Colonic mucosa (tissue), 4 donors: ENCODE measurements around the gene TMEM221. TPM values are rescaled to one million over a fixed set of nuclear protein-coding genes. Genes with fewer than 3 reads are reported as not detected.
A peak's percentile ranks its signal among the peaks of the same experiment; 100 is the strongest.

Source experiments
- DNase-seq: peaks from one replicate; pipeline ENCODE4 v3.0.0-alpha.2; 2020
- H3K27ac ChIP-seq: fragments of 200-600 bp; one replicate; pipeline ENCODE4 v1.8.0; 2021
- H3K27me3 ChIP-seq: fragments of 200-600 bp; one replicate; pipeline ENCODE4 v1.8.0; 2021
- H3K36me3 ChIP-seq: fragments of 200-600 bp; one replicate; pipeline ENCODE4 v1.8.0; 2021
- H3K4me1 ChIP-seq: fragments of 200-600 bp; one replicate; pipeline ENCODE4 v1.8.0; 2021; ENCODE audit warnings: mild to moderate bottlenecking
- H3K4me3 ChIP-seq: fragments of 200-600 bp; one replicate; pipeline ENCODE4 v1.8.0; 2021
- H3K9ac ChIP-seq, 2 donors: one replicate each; pipeline ENCODE4 v1.7.0; 2013; ENCODE audit warnings: control low read depth in 2 of 2, low read depth in 2 of 2, low read length in 2 of 2
- H3K9me3 ChIP-seq: fragments of 200-600 bp; one replicate; pipeline ENCODE4 v1.8.0; 2021
- intact Hi-C: fragments of 100-400 bp; cut with DNase I; formaldehyde crosslinking; loops from one replicate; pipeline ENCODE4 v1.14.1; 2022
- total RNA-seq, 2 donors: library from RNA; stranded (reverse); fragmentation: NEBNext Ultra II Directional in 1 of 2; extraction: Animal tissue kit (Norgen Biotek cat#: 25700) in 1 of 2; gene quantifications; one replicate each; pipeline ENCODE4 v1.2.1, GENCODE V29; 2021
- TF ChIP-seq, protein P1 (sequence below): fragments of 200-600 bp; IDR thresholded peaks from one replicate; pipeline ENCODE4 v1.8.0; 2022; ENCODE audit warnings: antibody characterized with exemption, mild to moderate bottlenecking
- donor health status: healthy.
- donor health status: DM: no; HTN: no; CAD: no.
- donor health status: DM: no; HTN: no; CAD: no.

TMEM221 gene
- total RNA-seq, 2 donors from 2014 or later, result not detected

GRCh38 chr19:17394891-17395415 is 53.5 kb downstream of the TMEM221 start:
- peak; percentile 78 for DNase-seq
- TF ChIP-seq, protein P1, sequence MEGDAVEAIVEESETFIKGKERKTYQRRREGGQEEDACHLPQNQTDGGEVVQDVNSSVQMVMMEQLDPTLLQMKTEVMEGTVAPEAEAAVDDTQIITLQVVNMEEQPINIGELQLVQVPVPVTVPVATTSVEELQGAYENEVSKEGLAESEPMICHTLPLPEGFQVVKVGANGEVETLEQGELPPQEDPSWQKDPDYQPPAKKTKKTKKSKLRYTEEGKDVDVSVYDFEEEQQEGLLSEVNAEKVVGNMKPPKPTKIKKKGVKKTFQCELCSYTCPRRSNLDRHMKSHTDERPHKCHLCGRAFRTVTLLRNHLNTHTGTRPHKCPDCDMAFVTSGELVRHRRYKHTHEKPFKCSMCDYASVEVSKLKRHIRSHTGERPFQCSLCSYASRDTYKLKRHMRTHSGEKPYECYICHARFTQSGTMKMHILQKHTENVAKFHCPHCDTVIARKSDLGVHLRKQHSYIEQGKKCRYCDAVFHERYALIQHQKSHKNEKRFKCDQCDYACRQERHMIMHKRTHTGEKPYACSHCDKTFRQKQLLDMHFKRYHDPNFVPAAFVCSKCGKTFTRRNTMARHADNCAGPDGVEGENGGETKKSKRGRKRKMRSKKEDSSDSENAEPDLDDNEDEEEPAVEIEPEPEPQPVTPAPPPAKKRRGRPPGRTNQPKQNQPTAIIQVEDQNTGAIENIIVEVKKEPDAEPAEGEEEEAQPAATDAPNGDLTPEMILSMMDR, result peak; percentile 62
- no peaks in the 10 kb centered on the region for H3K36me3 ChIP-seq

GRCh38 chr19:17393914-17394313 is 54.6 kb downstream of the TMEM221 start, which contains the start of gene CCDC194:
CCDC194 (minus strand) TSS chr19:17394196; CDS start chr19:17394158, 38 bp downstream.
- no peak within 1 kb of the TSS for H3K27ac ChIP-seq

More at GRCh38 chr19:17394891-17395415, 53.5 kb downstream of the TMEM221 start:
- Histone ChIP-seq H3K4me3 (no peak overlapping the region), H3K27me3 (peaks cover 12% of the 10 kb centered on the region), H3K9ac (no peak overlapping the region), H3K27ac (no peak overlapping the region), H3K9me3 (no peaks in the 10 kb centered on the region), H3K4me1 (peaks cover 6% of the 10 kb centered on the region)
- intact Hi-C loops, result loop anchor here (5.0 kb wide), 1 partner anchor 72 kb away; no protein-coding TSS in a partner anchor

DNA sequence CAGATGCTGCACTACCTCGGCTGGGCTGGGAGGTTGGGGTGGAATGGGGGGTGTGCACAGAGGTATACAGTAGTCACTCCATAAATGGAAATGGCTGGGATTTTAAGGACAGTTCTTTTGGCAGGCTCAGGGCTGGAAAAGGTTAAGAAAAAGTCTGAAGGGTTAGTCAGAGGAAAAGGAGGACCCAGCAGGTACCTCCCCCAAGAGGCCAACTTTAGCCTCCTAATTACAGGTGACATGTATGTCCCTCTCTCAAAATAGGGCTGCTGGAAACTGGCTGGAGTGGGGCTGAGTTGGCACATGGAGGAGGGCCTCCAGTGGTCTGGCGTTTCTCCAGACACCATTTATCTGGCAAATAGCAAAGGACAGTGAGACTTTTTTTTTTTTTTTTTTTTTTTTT is 55.5 kb downstream of the TMEM221 start:
- intact Hi-C loops, result loop anchor here (5.0 kb wide), 1 partner anchor 74 kb away; no protein-coding TSS in a partner anchor
- H3K27me3 ChIP-seq, result peaks cover 12% of the 10 kb centered on the region
- H3K27ac ChIP-seq, result no peak overlapping the region
- no peak for DNase-seq
- no peak overlapping the region for H3K4me3 ChIP-seq
- peaks cover 6% of the 10 kb centered on the region for H3K4me1 ChIP-seq
- TF ChIP-seq, protein P1, result no peak
- no peak overlapping the region for H3K9ac ChIP-seq
- no peaks in the 10 kb centered on the region for H3K9me3 ChIP-seq
- no peaks in the 10 kb centered on the region for H3K36me3 ChIP-seq

More at GRCh38 chr19:17393914-17394313, 54.6 kb downstream of the TMEM221 start, which contains the start of gene CCDC194:
- DNase-seq, result no peak
- no peaks in the 10 kb centered on the region for H3K36me3 ChIP-seq
- H3K27me3 ChIP-seq, result peaks cover 12% of the 10 kb centered on the region
- H3K4me1 ChIP-seq, result peaks cover 6% of the 10 kb centered on the region
- H3K4me3 ChIP-seq, result no peak within 1 kb of the TSS
- H3K9ac ChIP-seq, result no peak within 1 kb of the TSS
- intact Hi-C loops, result loop anchor here (5.0 kb wide), 1 partner anchor 73 kb away; no protein-coding TSS in a partner anchor
- TF ChIP-seq, protein P1, result no peak
- no peaks in the 10 kb centered on the region for H3K9me3 ChIP-seq

DNA sequence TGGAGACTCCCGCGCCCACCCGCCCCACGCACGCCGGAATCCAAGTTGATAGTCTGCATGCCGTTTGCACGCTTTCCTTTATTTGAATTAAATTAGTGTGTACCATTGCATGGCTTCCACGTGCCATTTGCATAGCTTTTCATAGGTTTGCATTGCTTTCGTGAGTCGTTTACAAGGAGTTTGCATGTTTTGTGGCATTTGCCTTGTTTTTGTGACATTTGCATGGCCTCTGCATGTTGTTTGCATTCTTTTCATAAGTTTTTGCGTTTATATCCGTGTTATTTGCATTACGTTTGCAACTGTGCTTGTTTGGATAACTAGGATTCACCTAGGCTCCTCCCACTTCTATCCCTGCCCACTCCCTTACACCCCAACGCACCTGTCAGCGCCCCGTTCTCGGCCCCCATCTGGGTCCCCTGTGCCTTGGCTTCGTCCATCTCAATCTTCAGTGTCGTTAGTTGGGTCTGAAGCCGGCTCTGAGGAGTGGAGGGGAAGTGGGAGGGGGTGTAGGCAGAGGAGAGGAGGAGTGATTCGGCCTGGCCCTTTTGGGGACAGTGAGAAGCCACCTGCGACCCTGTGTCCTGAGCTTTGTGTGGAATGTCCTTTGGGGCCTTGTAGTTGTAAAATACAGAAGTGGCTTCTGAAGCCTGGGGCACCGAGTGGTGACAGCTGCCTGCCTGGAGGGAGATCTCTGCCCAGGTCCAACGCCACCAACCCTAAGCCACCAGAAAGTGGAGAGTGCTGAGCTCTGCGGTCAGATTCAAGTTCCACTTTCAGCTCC is 56.9 kb downstream of the TMEM221 start:
- intact Hi-C loops, result loop anchor here (5.0 kb wide), 1 partner anchor 76 kb away; no protein-coding TSS in a partner anchor
- peaks cover 6% of the 10 kb centered on the region for H3K4me1 ChIP-seq
- DNase-seq, result no peak
- H3K9ac ChIP-seq, result peak overlapping the region in 1 of 2 donors; percentile 43
- H3K36me3 ChIP-seq, result no peaks in the 10 kb centered on the region
- H3K27ac ChIP-seq, result no peak overlapping the region
- H3K27me3 ChIP-seq, result peaks cover 12% of the 10 kb centered on the region
- H3K9me3 ChIP-seq, result no peaks in the 10 kb centered on the region
- peak overlapping the region; percentile 35 for H3K4me3 ChIP-seq
- TF ChIP-seq, protein P1, result no peak

DNA sequence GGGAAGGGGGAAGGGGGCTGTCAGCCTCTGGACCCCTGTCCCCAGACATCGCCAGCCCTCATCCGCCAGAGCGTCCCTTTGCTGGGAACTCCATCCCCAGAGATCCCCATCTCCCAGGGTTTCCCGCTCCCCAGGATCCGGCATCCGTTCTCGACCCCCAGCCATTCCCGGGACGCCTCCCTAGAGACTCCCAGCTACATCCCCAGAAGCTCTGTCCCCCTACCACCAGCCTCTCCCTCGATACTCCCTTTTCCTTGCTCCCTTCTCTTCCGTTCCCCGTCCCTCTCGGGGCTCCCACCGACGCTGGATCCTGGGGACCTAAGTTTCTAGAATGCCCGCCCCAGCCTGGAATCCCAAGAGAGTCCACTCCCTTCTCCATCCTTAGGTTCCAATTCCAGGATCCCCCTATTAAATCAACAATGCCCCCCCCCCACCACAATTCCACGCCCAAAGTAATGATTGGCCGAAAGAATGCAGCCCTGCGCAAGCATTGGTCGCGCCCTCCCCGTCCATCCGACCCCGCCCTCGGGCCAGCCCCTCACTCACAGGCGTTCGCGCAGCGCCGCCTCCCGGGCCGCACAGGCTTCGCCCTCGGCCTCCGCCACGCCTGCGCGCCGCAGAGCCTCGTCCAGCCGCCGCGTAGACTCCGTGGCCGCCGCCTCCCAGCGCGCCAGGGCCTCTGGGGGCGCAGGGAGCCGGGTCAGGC is 57.6 kb downstream of the TMEM221 start:
- TF ChIP-seq, protein P1, result peak; percentile 61
- H3K27me3 ChIP-seq, result peaks cover 12% of the 10 kb centered on the region
- H3K36me3 ChIP-seq, result no peaks in the 10 kb centered on the region
- peaks cover 6% of the 10 kb centered on the region for H3K4me1 ChIP-seq
- H3K4me3 ChIP-seq, result peak overlapping the region; percentile 35
- DNase-seq, result peak; percentile 89
- no peaks in the 10 kb centered on the region for H3K9me3 ChIP-seq
- intact Hi-C loops, result loop anchor here (5.0 kb wide), 1 partner anchor 76 kb away; no protein-coding TSS in a partner anchor
- peak overlapping the region; percentile 43 to 45 for H3K9ac ChIP-seq
- H3K27ac ChIP-seq, result no peak overlapping the region
